HCT116 (cell line): ENCODE results near the gene TTC38. TPM values are rescaled to one million over a fixed set of nuclear protein-coding genes. Genes with fewer than 3 reads are reported as not detected.

Source experiments
- ATAC-seq: fragments of 200-7000 bp; cut with Tn5 transposase; 2 replicates; pipeline ENCODE4 v1.9.1; 2020; ENCODE audit warnings: mild to moderate bottlenecking, moderate library complexity
- BruUV-seq: library from RNA; stranded (reverse); fragments of 400-500 nt; replicated peaks from 2 replicates; lab custom pipeline; 2021; lab: Mats Ljungman, UMichigan
- CTCF ChIA-PET: fragments of 300-600 bp; sonication (Branson Sonifier 250); formaldehyde crosslinking; loops from one replicate; lab custom pipeline; 2021; ENCODE audit warnings: antibody characterized with exemption; lab: Charles Lee
- POLR2A ChIA-PET: fragments of 300-600, 350-600 bp; sonication (Branson Sonifier 250); formaldehyde crosslinking; loops from one replicate; lab custom pipeline; 2021; ENCODE audit warnings: antibody characterized with exemption; lab: Charles Lee
- RAD21 ChIA-PET, 2 experiments: fragments of 300-600 bp; sonication (Branson Sonifier 250); formaldehyde crosslinking; loops; one replicate each; lab custom pipeline; 2023; ENCODE audit warnings: low total read pairs in 2 of 2; ENCODE audit not compliant: uncharacterized antibody in 2 of 2, unreplicated experiment in 2 of 2, low non-redundant PET in 1 of 2; lab: Charles Lee
- DNase-seq: peaks from one replicate; pipeline ENCODE4 v3.0.0-alpha.2; 2010; ENCODE audit warnings: low read depth, low spot score
- H2AFZ ChIP-seq: fragments of 200-600 bp; shearing (Covaris generic), sonication (generic); 2 replicates; pipeline ENCODE4 v1.6.1; 2017; ENCODE audit warnings: low read depth, mixed run types, mixed read lengths, antibody characterized with exemption, low read length; ENCODE audit not compliant: poor library complexity, severe bottlenecking
- H3K27ac ChIP-seq: 2 replicates; pipeline ENCODE4 v1.5.1; 2012; ENCODE audit warnings: low read depth, low read length
- H3K27me3 ChIP-seq: fragments of 200-600 bp; sonication (generic); 2 replicates; pipeline ENCODE4 v1.6.1; 2016; ENCODE audit warnings: mixed run types, low read length, mixed read lengths; ENCODE audit not compliant: insufficient read depth
- H3K36me3 ChIP-seq, 2 experiments: fragments of 200-500 bp in 1 of 2; fragments of 200-600 bp in 1 of 2; sonication (Bioruptor generic) in 1 of 2; sonication (generic) in 1 of 2; 2 replicates each; pipeline versions ENCODE4 v1.5.1 to v1.6.1; 2014 to 2016; ENCODE audit warnings: low read length in 2 of 2, inconsistent platforms in 1 of 2, mixed read lengths in 1 of 2, mixed run types in 1 of 2; ENCODE audit not compliant: insufficient read depth in 2 of 2, control insufficient read depth in 1 of 2
- H3K4me1 ChIP-seq, 2 experiments: fragments of 200-600 bp in 1 of 2; sonication (generic) in 1 of 2; 2 replicates each; pipeline versions ENCODE4 v1.5.1 to v1.6.1; 2012 to 2017; ENCODE audit warnings: low read length in 2 of 2, inconsistent platforms in 1 of 2, mild to moderate bottlenecking in 1 of 2, mixed read lengths in 1 of 2, mixed run types in 1 of 2, moderate library complexity in 1 of 2; ENCODE audit not compliant: insufficient read depth in 2 of 2, control insufficient read depth in 1 of 2
- H3K4me2 ChIP-seq: fragments of 200-600 bp; sonication (generic); 2 replicates; pipeline ENCODE4 v1.6.1; 2017; ENCODE audit warnings: mixed run types, low read length, mixed read lengths
- H3K4me3 ChIP-seq, 2 experiments: fragments of 200-600 bp in 1 of 2; sonication (generic) in 1 of 2; replicated peaks in 1 of 2; 2 replicates each; pipeline ENCODE4 v1.5.1; 2011 to 2016; ENCODE audit warnings: low read length in 2 of 2, control low read depth in 1 of 2, low read depth in 1 of 2, mild to moderate bottlenecking in 1 of 2, mixed read lengths in 1 of 2, mixed run types in 1 of 2
- H3K79me2 ChIP-seq: fragments of 200-600 bp; sonication (generic); 2 replicates; pipeline ENCODE4 v1.6.1; 2017; ENCODE audit warnings: mild to moderate bottlenecking, mixed run types, low read length, moderate library complexity, mixed read lengths; ENCODE audit not compliant: insufficient read depth
- H3K9ac ChIP-seq: fragments of 200-600 bp; sonication (generic); 2 replicates; pipeline ENCODE4 v1.6.1; 2016; ENCODE audit warnings: low read length, mixed read lengths
- H3K9me2 ChIP-seq: fragments of 200-600 bp; sonication (generic), shearing (Covaris generic); 2 replicates; pipeline ENCODE4 v1.6.1; 2017; ENCODE audit warnings: mixed run types, mild to moderate bottlenecking, moderate library complexity; ENCODE audit not compliant: insufficient read depth
- H3K9me3 ChIP-seq, 2 experiments: fragments of 200-500 bp in 1 of 2; fragments of 200-600 bp in 1 of 2; sonication (Bioruptor generic) in 1 of 2; sonication (generic) in 1 of 2; 2 replicates each; pipeline ENCODE4 v1.6.1; 2014 to 2017; ENCODE audit warnings: low read length in 2 of 2, mixed read lengths in 2 of 2, inconsistent platforms in 1 of 2, low read depth in 1 of 2, mild to moderate bottlenecking in 1 of 2, mixed run types in 1 of 2, moderate library complexity in 1 of 2; ENCODE audit not compliant: control insufficient read depth in 1 of 2, insufficient read depth in 1 of 2
- H4K20me1 ChIP-seq: fragments of 200-600 bp; sonication (generic), shearing (Covaris generic); 2 replicates; pipeline ENCODE4 v1.6.1; 2017; ENCODE audit warnings: mixed run types, mild to moderate bottlenecking, moderate library complexity; ENCODE audit not compliant: insufficient read depth
- EGR1 ChIP-seq: IDR thresholded peaks from 2 replicates; pipeline ENCODE4 v1.6.1; 2012; ENCODE audit warnings: low read depth
- ELF1 ChIP-seq: IDR thresholded peaks from 2 replicates; pipeline ENCODE4 v1.6.1; 2012; ENCODE audit warnings: low read depth, borderline replicate concordance
- POLR2A ChIP-seq: IDR thresholded peaks from 2 replicates; pipeline ENCODE4 v1.7.0; 2011; ENCODE audit warnings: borderline replicate concordance; ENCODE audit not compliant: insufficient read depth, insufficient read length; ENCODE audit errors: extremely low read depth
- intact Hi-C: fragments of 100-400 bp; cut with micrococcal nuclease; formaldehyde crosslinking; loops from 2 replicates; pipeline ENCODE4 v1.10.0; 2022
- total RNA-seq: library from RNA; stranded (reverse); gene quantifications from one replicate; pipeline ENCODE4 v1.2.1, GENCODE V29; 2021; ENCODE audit not compliant: unreplicated experiment
- TF ChIP-seq, protein P1 (sequence below), 3 experiments: fragments of 200-600 bp in 1 of 3; sonication (generic) in 1 of 3; IDR thresholded peaks in 2 of 3; conservative IDR thresholded peaks in 1 of 3; 2 replicates each; pipeline ENCODE4 v1.5.1; 2012 to 2017; ENCODE audit warnings: low read depth in 2 of 3, low read length in 2 of 3, antibody characterized with exemption in 1 of 3, borderline replicate concordance in 1 of 3, control low read depth in 1 of 3, mild to moderate bottlenecking in 1 of 3, mixed read lengths in 1 of 3, mixed run types in 1 of 3, moderate library complexity in 1 of 3; ENCODE audit not compliant: insufficient read depth in 1 of 3
- TF ChIP-seq, protein P2 (sequence below): IDR thresholded peaks from 2 replicates; pipeline ENCODE4 v1.6.1; 2011; ENCODE audit warnings: mild to moderate bottlenecking, low read length, moderate library complexity; ENCODE audit not compliant: insufficient replicate concordance; ENCODE audit errors: extremely low read depth
- TF ChIP-seq, protein P3 (sequence below): IDR thresholded peaks from 2 replicates; pipeline ENCODE4 v1.6.1; 2012
- TF ChIP-seq, protein P4 (sequence below): IDR thresholded peaks from 2 replicates; pipeline ENCODE4 v1.6.1; 2012

Gene TTC38
- total RNA-seq, 1 experiment from 2014 or later = 22.9 TPM

DNA sequence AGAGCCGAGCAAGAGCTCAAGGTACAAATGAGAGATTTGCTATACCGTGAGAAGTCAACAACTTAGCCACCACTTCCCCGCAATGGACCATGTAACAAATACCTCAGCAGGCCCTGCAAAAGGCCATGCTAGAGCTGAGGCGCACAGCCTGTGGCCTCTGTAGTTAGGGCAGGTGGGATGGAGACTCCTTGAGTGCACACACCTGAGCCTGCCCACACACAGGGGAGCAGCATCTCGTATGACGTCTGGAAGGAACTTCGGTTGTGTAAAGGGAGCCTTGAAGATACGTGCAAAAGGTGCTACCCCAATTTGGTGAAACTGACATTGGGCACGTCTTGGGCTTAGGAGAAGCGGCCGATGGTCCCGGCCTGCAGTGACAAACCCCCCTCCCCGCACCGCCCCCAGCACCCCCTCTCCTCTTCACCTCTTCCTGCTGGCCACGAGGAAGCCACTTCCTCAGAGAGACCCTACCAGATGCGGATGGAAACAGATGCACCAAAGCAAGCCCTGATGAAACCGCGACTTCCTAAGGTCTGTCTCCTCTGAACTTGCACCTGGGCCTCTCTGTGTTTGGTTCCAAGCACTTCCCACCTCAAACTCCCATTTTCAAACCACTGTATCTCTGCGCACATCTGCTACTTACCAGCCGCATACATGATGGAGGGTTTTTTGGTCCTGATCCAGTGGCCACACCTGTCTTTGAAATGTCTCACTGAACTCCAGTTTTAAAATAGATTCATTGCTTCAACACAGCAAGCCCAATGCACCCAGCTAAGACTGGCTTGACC is 28.4 kb upstream of the TTC38 start:
- intact Hi-C loops = loop anchor here (10.0 kb wide), 1 partner anchor 85 kb away; the partner anchor contains the start of gene PPARA
- no peaks in the 10 kb centered on the region for H3K27me3 ChIP-seq
- H4K20me1 ChIP-seq = no peaks in the 10 kb centered on the region
- no peak overlapping the region for H3K27ac ChIP-seq
- CTCF ChIA-PET = no interaction called here
- no peaks in the 10 kb centered on the region for H3K9me3 ChIP-seq
- no peak overlapping the region for H3K4me2 ChIP-seq
- TF ChIP-seq, protein P1, sequence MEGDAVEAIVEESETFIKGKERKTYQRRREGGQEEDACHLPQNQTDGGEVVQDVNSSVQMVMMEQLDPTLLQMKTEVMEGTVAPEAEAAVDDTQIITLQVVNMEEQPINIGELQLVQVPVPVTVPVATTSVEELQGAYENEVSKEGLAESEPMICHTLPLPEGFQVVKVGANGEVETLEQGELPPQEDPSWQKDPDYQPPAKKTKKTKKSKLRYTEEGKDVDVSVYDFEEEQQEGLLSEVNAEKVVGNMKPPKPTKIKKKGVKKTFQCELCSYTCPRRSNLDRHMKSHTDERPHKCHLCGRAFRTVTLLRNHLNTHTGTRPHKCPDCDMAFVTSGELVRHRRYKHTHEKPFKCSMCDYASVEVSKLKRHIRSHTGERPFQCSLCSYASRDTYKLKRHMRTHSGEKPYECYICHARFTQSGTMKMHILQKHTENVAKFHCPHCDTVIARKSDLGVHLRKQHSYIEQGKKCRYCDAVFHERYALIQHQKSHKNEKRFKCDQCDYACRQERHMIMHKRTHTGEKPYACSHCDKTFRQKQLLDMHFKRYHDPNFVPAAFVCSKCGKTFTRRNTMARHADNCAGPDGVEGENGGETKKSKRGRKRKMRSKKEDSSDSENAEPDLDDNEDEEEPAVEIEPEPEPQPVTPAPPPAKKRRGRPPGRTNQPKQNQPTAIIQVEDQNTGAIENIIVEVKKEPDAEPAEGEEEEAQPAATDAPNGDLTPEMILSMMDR (IDR thresholded peaks at IDR 0.05 in 2 of 3, conservative IDR thresholded peaks at IDR 0.05 in 1 of 3; ENCODE audit: borderline replicate concordance in 1 of 3, insufficient read depth in 1 of 3, low read depth in 2 of 3, low read length in 2 of 3) = no peak
- TF ChIP-seq EGR1 = no peak
- no peak for TF ChIP-seq POLR2A
- TF ChIP-seq, protein P2, sequence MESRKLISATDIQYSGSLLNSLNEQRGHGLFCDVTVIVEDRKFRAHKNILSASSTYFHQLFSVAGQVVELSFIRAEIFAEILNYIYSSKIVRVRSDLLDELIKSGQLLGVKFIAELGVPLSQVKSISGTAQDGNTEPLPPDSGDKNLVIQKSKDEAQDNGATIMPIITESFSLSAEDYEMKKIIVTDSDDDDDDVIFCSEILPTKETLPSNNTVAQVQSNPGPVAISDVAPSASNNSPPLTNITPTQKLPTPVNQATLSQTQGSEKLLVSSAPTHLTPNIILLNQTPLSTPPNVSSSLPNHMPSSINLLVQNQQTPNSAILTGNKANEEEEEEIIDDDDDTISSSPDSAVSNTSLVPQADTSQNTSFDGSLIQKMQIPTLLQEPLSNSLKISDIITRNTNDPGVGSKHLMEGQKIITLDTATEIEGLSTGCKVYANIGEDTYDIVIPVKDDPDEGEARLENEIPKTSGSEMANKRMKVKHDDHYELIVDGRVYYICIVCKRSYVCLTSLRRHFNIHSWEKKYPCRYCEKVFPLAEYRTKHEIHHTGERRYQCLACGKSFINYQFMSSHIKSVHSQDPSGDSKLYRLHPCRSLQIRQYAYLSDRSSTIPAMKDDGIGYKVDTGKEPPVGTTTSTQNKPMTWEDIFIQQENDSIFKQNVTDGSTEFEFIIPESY = no peak
- TF ChIP-seq, protein P3, sequence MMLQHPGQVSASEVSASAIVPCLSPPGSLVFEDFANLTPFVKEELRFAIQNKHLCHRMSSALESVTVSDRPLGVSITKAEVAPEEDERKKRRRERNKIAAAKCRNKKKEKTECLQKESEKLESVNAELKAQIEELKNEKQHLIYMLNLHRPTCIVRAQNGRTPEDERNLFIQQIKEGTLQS = no peak
- TF ChIP-seq, protein P4, sequence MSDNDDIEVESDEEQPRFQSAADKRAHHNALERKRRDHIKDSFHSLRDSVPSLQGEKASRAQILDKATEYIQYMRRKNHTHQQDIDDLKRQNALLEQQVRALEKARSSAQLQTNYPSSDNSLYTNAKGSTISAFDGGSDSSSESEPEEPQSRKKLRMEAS = no peak
- no peak for TF ChIP-seq ELF1
- no peaks in the 10 kb centered on the region for H3K4me1 ChIP-seq
- no peak overlapping the region for H3K9ac ChIP-seq
- peaks cover 0 to 2% of the 10 kb centered on the region in 2 experiments; a peak in 1 of 4 replicates for H3K36me3 ChIP-seq
- no peaks in the 10 kb centered on the region for H3K79me2 ChIP-seq
- RAD21 ChIA-PET = no interaction called here
- BruUV-seq = no TSS peak
- DNase-seq = no peak
- no peak overlapping the region for H3K4me3 ChIP-seq
- no peak overlapping the region for H2AFZ ChIP-seq
- no peaks in the 10 kb centered on the region for H3K9me2 ChIP-seq
- ATAC-seq = no peak
- POLR2A ChIA-PET = no interaction called here
